RWPE1 (cell line): Measurements from ENCODE around the gene CBR3.

Experiments
- CTCF ChIA-PET: fragments of 350-600 bp; sonication (Branson Sonifier 250); formaldehyde crosslinking; extraction: SDS; loops from one replicate; lab custom pipeline; 2021; lab: Yijun Ruan, JAX
- POLR2A ChIA-PET: fragments of 400-600 bp; formaldehyde crosslinking; extraction: SDS; loops from one replicate; lab custom pipeline; 2020; ENCODE audit warnings: antibody characterized with exemption; ENCODE audit not compliant: low non-redundant PET; lab: Yijun Ruan, JAX
- DNase-seq: peaks from one replicate; pipeline ENCODE4 v3.0.0; 2012; ENCODE audit warnings: low spot score
- H3K27ac ChIP-seq: fragments of 450-650 bp; 2 replicates; pipeline ENCODE4 v1.5.1; 2017
- CTCF ChIP-seq: fragments of 450-650 bp; conservative IDR thresholded peaks from 2 replicates; pipeline ENCODE4 v1.5.1; 2017; ENCODE audit warnings: low read depth, mild to moderate bottlenecking

The CBR3 gene

GRCh38 chr21:36115138-36115730 lies 19.6 kb upstream of the CBR3 start:
- no peak for TF ChIP-seq CTCF
- ChIA-PET CTCF (interaction anchor here (0.6 kb wide), 1 partner anchor 45 kb away, joined by 4 read pairs; the partner anchor contains the start of gene CBR1), POLR2A (no interaction called here)
- H3K27ac ChIP-seq = no peak overlapping the region
- no peak for DNase-seq

- POLR2A ChIA-PET = no interaction called here
- DNase-seq = no peak
- no peak for TF ChIP-seq CTCF
- H3K27ac ChIP-seq = no peak overlapping the region
- CTCF ChIA-PET = interaction anchor here (0.6 kb wide), 1 partner anchor 282 kb away, joined by 3 read pairs; no protein-coding TSS in a partner anchor
These were observed 17.6 kb upstream of the CBR3 start for GRCh38 chr21:36117286-36117741.

- ChIA-PET POLR2A (no interaction called here), CTCF (interaction anchor here (0.6 kb wide), 1 partner anchor 60 kb away, joined by 3 read pairs; no protein-coding TSS in a partner anchor)
- no peak for TF ChIP-seq CTCF
- DNase-seq = no peak
- no peak overlapping the region for H3K27ac ChIP-seq
These were observed 14.5 kb upstream of the CBR3 start for GRCh38 chr21:36120304-36120888.

GRCh38 chr21:36122977-36123376 lies 11.9 kb upstream of the CBR3 start:
- ChIA-PET POLR2A (no interaction called here), CTCF (interaction anchor here (0.6 to 1.7 kb wide), 6 partner anchors 10 to 645 kb away, joined by 3 to 7 read pairs (median 4); partner anchors contain the start of gene CBR1)
- TF ChIP-seq CTCF = peak; percentile 23; the same call in 1 of the 2 replicates
- no peak overlapping the region for H3K27ac ChIP-seq
- DNase-seq = no peak

GRCh38 chr21:36124395-36124794 lies 10.5 kb upstream of the CBR3 start:
- no peak overlapping the region for H3K27ac ChIP-seq
- POLR2A ChIA-PET = no interaction called here
- TF ChIP-seq CTCF = no peak
- no peak for DNase-seq
- CTCF ChIA-PET = interaction anchor here (0.6 kb wide), 1 partner anchor 39 kb away, joined by 4 read pairs; no protein-coding TSS in a partner anchor

GRCh38 chr21:36125512-36126207 lies 9.2 kb upstream of the CBR3 start:
- ChIA-PET CTCF (interaction anchor here (0.5 to 1.5 kb wide), 8 partner anchors 14 to 1826 kb away, joined by 3 to 4 read pairs (median 3); no protein-coding TSS in a partner anchor), POLR2A (no interaction called here)
- H3K27ac ChIP-seq = peak overlapping the region; percentile 74
- no peak for DNase-seq
- TF ChIP-seq CTCF = peak; percentile 94
